K562 (cell line): ENCODE measurements around the gene GALNT5.

Experiments used
- FOSL1 ChIP-seq: fragments of 200-800 bp; sonication (Bioruptor generic); conservative IDR thresholded peaks from 2 replicates; pipeline ENCODE4 v1.6.1; 2016; ENCODE audit warnings: missing genetic modification characterization, missing compliant biosample characterization
- JUND ChIP-seq, 2 experiments: IDR thresholded peaks; 2 replicates in 1 of 2; 3 replicates in 1 of 2; pipeline ENCODE4 v1.6.1; 2011; ENCODE audit warnings: borderline replicate concordance in 2 of 2, low read depth in 2 of 2, low read length in 2 of 2, improper control_type of control experiment in 1 of 2, missing biosample characterization in 1 of 2, missing genetic modification characterization in 1 of 2, missing genetic modification reagents in 1 of 2
- KLF6 ChIP-seq: fragments of 250-450 bp; sonication (Bioruptor Pico); IDR thresholded peaks from 2 replicates; pipeline ENCODE4 v1.4.0; 2020; ENCODE audit warnings: mild to moderate bottlenecking, moderate library complexity, borderline replicate concordance
- POLR2AphosphoS5 ChIP-seq: IDR thresholded peaks from 2 replicates; pipeline ENCODE4 v1.6.1; 2011; ENCODE audit warnings: mild to moderate bottlenecking, low read depth, low read length, moderate library complexity; ENCODE audit not compliant: control insufficient read depth, insufficient read depth
- ZBTB8A ChIP-seq: fragments of 450-650 bp; IDR thresholded peaks from 2 replicates; pipeline ENCODE4 v1.6.1; 2018; ENCODE audit warnings: mild to moderate bottlenecking, moderate library complexity; ENCODE audit not compliant: partially characterized antibody
- TF ChIP-seq, protein P1 (sequence below): sonication (generic); formaldehyde crosslinking; IDR thresholded peaks from 2 replicates; pipeline ENCODE4 v1.5.0; 2020; ENCODE audit warnings: missing genetic modification reagents
- TF ChIP-seq, protein P2 (sequence below), 2 experiments: fragments of 450-650 bp; formaldehyde crosslinking in 1 of 2; IDR thresholded peaks; 2 replicates each; pipeline versions ENCODE4 v1.4.0 to v1.6.1; 2014 to 2020; ENCODE audit warnings: mild to moderate bottlenecking in 2 of 2, borderline replicate concordance in 1 of 2, low read depth in 1 of 2
- TF ChIP-seq, protein P3 (sequence below), 3 experiments: IDR thresholded peaks in 2 of 3; conservative IDR thresholded peaks in 1 of 3; 2 replicates each; pipeline ENCODE4 v1.5.1; 2011 to 2012; ENCODE audit warnings: low read length in 3 of 3, mild to moderate bottlenecking in 3 of 3, control low read depth in 2 of 3, improper control_type of control experiment in 1 of 3, inconsistent platforms in 1 of 3, low read depth in 1 of 3, mixed read lengths in 1 of 3, moderate library complexity in 1 of 3; ENCODE audit not compliant: insufficient read depth in 2 of 3
- TF ChIP-seq, protein P4 (sequence below): sonication (generic); formaldehyde crosslinking; IDR thresholded peaks from 2 replicates; pipeline ENCODE4 v1.8.0; 2023; ENCODE audit warnings: mild to moderate bottlenecking, missing genetic modification reagents
- TF ChIP-seq, protein P5 (sequence below): sonication (generic); formaldehyde crosslinking; IDR thresholded peaks from 2 replicates; pipeline ENCODE4 v1.9.0; 2022; ENCODE audit warnings: mild to moderate bottlenecking, missing genetic modification reagents
- TF ChIP-seq, protein P6 (sequence below): fragments of 450-650 bp; IDR thresholded peaks from 2 replicates; pipeline ENCODE4 v1.6.1; 2016; ENCODE audit warnings: borderline replicate concordance

DNA sequence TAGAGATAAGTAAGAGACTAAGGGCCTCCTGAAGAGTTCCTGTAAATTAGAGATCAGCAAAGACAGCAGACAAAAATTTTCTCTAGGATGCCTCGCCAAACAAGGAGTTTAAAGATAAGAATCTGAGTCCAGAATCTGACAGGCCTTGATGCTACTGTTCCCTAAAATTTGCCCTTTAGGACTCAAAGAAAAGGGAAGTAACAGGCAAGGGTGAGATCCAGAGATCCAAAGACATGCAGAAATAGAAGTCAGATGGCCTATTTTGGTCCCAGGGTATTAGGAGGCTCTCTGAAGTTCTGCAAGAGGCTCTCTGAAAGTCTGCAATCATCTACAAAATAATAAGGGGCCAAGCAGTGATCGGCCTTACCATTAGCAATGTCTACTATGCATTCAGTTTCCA is 33.0 kb downstream of the GALNT5 start:
- no peak for TF ChIP-seq JUND (IDR thresholded peaks at IDR 0.05; ENCODE audit: borderline replicate concordance, low read depth, low read length)
- no peak for TF ChIP-seq JUND (tag; IDR thresholded peaks at IDR 0.05; ENCODE audit: borderline replicate concordance, low read depth, low read length)
- TF ChIP-seq KLF6 (CRISPR knock-in tag) = no peak
- TF ChIP-seq, protein P1, sequence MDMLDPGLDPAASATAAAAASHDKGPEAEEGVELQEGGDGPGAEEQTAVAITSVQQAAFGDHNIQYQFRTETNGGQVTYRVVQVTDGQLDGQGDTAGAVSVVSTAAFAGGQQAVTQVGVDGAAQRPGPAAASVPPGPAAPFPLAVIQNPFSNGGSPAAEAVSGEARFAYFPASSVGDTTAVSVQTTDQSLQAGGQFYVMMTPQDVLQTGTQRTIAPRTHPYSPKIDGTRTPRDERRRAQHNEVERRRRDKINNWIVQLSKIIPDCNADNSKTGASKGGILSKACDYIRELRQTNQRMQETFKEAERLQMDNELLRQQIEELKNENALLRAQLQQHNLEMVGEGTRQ (CRISPR knock-in tag) = no peak
- TF ChIP-seq, protein P2, sequence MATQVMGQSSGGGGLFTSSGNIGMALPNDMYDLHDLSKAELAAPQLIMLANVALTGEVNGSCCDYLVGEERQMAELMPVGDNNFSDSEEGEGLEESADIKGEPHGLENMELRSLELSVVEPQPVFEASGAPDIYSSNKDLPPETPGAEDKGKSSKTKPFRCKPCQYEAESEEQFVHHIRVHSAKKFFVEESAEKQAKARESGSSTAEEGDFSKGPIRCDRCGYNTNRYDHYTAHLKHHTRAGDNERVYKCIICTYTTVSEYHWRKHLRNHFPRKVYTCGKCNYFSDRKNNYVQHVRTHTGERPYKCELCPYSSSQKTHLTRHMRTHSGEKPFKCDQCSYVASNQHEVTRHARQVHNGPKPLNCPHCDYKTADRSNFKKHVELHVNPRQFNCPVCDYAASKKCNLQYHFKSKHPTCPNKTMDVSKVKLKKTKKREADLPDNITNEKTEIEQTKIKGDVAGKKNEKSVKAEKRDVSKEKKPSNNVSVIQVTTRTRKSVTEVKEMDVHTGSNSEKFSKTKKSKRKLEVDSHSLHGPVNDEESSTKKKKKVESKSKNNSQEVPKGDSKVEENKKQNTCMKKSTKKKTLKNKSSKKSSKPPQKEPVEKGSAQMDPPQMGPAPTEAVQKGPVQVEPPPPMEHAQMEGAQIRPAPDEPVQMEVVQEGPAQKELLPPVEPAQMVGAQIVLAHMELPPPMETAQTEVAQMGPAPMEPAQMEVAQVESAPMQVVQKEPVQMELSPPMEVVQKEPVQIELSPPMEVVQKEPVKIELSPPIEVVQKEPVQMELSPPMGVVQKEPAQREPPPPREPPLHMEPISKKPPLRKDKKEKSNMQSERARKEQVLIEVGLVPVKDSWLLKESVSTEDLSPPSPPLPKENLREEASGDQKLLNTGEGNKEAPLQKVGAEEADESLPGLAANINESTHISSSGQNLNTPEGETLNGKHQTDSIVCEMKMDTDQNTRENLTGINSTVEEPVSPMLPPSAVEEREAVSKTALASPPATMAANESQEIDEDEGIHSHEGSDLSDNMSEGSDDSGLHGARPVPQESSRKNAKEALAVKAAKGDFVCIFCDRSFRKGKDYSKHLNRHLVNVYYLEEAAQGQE (IDR thresholded peaks at IDR 0.05; ENCODE audit: borderline replicate concordance) = no peak
- TF ChIP-seq, protein P2 (CRISPR knock-in tag; IDR thresholded peaks at IDR 0.05; ENCODE audit: low read depth) = no peak
- no peak for TF ChIP-seq ZBTB8A
- TF ChIP-seq, protein P3, sequence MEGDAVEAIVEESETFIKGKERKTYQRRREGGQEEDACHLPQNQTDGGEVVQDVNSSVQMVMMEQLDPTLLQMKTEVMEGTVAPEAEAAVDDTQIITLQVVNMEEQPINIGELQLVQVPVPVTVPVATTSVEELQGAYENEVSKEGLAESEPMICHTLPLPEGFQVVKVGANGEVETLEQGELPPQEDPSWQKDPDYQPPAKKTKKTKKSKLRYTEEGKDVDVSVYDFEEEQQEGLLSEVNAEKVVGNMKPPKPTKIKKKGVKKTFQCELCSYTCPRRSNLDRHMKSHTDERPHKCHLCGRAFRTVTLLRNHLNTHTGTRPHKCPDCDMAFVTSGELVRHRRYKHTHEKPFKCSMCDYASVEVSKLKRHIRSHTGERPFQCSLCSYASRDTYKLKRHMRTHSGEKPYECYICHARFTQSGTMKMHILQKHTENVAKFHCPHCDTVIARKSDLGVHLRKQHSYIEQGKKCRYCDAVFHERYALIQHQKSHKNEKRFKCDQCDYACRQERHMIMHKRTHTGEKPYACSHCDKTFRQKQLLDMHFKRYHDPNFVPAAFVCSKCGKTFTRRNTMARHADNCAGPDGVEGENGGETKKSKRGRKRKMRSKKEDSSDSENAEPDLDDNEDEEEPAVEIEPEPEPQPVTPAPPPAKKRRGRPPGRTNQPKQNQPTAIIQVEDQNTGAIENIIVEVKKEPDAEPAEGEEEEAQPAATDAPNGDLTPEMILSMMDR (IDR thresholded peaks at IDR 0.05 in 2 of 3, conservative IDR thresholded peaks at IDR 0.05 in 1 of 3; ENCODE audit: insufficient read depth in 2 of 3, low read depth in 1 of 3, low read length in 3 of 3) = no peak
- TF ChIP-seq, protein P4, sequence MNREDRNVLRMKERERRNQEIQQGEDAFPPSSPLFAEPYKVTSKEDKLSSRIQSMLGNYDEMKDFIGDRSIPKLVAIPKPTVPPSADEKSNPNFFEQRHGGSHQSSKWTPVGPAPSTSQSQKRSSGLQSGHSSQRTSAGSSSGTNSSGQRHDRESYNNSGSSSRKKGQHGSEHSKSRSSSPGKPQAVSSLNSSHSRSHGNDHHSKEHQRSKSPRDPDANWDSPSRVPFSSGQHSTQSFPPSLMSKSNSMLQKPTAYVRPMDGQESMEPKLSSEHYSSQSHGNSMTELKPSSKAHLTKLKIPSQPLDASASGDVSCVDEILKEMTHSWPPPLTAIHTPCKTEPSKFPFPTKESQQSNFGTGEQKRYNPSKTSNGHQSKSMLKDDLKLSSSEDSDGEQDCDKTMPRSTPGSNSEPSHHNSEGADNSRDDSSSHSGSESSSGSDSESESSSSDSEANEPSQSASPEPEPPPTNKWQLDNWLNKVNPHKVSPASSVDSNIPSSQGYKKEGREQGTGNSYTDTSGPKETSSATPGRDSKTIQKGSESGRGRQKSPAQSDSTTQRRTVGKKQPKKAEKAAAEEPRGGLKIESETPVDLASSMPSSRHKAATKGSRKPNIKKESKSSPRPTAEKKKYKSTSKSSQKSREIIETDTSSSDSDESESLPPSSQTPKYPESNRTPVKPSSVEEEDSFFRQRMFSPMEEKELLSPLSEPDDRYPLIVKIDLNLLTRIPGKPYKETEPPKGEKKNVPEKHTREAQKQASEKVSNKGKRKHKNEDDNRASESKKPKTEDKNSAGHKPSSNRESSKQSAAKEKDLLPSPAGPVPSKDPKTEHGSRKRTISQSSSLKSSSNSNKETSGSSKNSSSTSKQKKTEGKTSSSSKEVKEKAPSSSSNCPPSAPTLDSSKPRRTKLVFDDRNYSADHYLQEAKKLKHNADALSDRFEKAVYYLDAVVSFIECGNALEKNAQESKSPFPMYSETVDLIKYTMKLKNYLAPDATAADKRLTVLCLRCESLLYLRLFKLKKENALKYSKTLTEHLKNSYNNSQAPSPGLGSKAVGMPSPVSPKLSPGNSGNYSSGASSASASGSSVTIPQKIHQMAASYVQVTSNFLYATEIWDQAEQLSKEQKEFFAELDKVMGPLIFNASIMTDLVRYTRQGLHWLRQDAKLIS (CRISPR knock-in tag) = no peak
- TF ChIP-seq, protein P5, sequence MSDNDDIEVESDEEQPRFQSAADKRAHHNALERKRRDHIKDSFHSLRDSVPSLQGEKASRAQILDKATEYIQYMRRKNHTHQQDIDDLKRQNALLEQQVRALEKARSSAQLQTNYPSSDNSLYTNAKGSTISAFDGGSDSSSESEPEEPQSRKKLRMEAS (CRISPR knock-in tag) = no peak
- TF ChIP-seq, protein P6, sequence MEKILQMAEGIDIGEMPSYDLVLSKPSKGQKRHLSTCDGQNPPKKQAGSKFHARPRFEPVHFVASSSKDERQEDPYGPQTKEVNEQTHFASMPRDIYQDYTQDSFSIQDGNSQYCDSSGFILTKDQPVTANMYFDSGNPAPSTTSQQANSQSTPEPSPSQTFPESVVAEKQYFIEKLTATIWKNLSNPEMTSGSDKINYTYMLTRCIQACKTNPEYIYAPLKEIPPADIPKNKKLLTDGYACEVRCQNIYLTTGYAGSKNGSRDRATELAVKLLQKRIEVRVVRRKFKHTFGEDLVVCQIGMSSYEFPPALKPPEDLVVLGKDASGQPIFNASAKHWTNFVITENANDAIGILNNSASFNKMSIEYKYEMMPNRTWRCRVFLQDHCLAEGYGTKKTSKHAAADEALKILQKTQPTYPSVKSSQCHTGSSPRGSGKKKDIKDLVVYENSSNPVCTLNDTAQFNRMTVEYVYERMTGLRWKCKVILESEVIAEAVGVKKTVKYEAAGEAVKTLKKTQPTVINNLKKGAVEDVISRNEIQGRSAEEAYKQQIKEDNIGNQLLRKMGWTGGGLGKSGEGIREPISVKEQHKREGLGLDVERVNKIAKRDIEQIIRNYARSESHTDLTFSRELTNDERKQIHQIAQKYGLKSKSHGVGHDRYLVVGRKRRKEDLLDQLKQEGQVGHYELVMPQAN = no peak
- no peak for TF ChIP-seq FOSL1 (tag)
- no peak for TF ChIP-seq POLR2AphosphoS5
